ENCODE measurements around the gene RTRAF.

DNA sequence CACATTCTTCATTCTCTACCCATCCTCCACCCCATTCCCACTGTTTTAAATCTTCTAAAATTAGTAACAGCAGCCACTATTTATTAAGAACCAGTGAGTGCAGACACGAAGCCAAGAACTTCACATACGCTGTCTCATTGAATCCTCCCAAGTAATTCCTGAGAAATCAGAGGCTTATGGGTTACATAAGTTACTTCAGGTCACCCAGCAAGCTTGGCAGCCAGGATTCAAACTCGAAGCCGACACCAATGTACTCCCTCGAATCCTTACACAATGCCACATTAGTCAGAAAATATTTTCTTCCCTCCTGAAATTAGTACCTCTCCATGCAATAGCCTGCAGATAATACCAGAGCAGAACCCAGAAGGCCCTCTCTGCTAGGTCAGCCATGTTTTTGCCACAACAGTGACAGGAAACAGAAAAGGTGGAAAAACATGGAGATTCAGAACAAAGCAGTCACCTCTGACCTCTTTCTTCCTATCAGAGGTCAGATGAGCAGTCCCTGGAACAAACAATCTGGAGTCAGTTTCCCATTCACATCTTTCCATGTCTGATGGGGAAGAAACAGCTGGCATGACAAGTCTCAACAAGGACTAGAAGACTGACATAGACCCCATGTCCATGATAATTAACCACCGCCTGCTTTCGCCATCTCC is 63.1 kb downstream of the RTRAF start:
- TF ChIP-seq, protein P1, sequence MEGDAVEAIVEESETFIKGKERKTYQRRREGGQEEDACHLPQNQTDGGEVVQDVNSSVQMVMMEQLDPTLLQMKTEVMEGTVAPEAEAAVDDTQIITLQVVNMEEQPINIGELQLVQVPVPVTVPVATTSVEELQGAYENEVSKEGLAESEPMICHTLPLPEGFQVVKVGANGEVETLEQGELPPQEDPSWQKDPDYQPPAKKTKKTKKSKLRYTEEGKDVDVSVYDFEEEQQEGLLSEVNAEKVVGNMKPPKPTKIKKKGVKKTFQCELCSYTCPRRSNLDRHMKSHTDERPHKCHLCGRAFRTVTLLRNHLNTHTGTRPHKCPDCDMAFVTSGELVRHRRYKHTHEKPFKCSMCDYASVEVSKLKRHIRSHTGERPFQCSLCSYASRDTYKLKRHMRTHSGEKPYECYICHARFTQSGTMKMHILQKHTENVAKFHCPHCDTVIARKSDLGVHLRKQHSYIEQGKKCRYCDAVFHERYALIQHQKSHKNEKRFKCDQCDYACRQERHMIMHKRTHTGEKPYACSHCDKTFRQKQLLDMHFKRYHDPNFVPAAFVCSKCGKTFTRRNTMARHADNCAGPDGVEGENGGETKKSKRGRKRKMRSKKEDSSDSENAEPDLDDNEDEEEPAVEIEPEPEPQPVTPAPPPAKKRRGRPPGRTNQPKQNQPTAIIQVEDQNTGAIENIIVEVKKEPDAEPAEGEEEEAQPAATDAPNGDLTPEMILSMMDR (IDR thresholded peaks at IDR 0.05; ENCODE audit: low read depth, low read length): no peak
- TF ChIP-seq POLR2A (IDR thresholded peaks at IDR 0.05; ENCODE audit: extremely low read depth, insufficient read length): no peak
